ENCODE data around the gene ZCCHC17. TPM values are rescaled to one million over a fixed set of nuclear protein-coding genes. Genes with fewer than 3 reads are reported as not detected.
A peak's percentile ranks its signal among the peaks of the same experiment; 100 is the strongest.

Gene ZCCHC17
- total RNA-seq, 2 experiments from 2014 or later = 30.1 to 33.8 TPM

GRCh38 chr1:31348449-31348848 lies 51.6 kb downstream of the ZCCHC17 start:
- Histone ChIP-seq H2AFZ (ENCODE audit: low read length) (no peak overlapping the region), H3K4me2 (ENCODE audit: low read length) (peak overlapping the region; percentile 42), H3K4me3 (ENCODE audit: low read depth, low read length, poor library complexity, severe bottlenecking) (no peak overlapping the region), H3K27ac (ENCODE audit: low read depth, low read length, poor library complexity, severe bottlenecking) (peak overlapping the region; percentile 36), H3K4me1 (ENCODE audit: insufficient read depth, low read length, poor library complexity, severe bottlenecking) (peaks cover 18% of the 10 kb centered on the region), H3K9me3 (ENCODE audit: low read length) (no peaks in the 10 kb centered on the region), H3K36me3 (ENCODE audit: insufficient read depth, low read length) (peaks cover 57% of the 10 kb centered on the region), H3K9me2 (ENCODE audit: insufficient read depth, low read length) (no peaks in the 10 kb centered on the region), H4K20me1 (ENCODE audit: insufficient read depth, low read length) (no peaks in the 10 kb centered on the region), H3K79me2 (ENCODE audit: insufficient read depth, low read depth, low read length) (no peaks in the 10 kb centered on the region)
- BruUV-seq (replicated peaks) = no TSS peak
- TF ChIP-seq CTCF (conservative IDR thresholded peaks at IDR 0.05; ENCODE audit: low read length) = no peak
- no peak for TF ChIP-seq EZH2phosphoT487 (IDR thresholded peaks at IDR 0.05; ENCODE audit: borderline replicate concordance, low read depth, low read length)
- ChIA-PET CTCF (ENCODE audit: unreplicated experiment) (no interaction called here), POLR2A (interaction anchor here (0.5 to 0.9 kb wide), 2 partner anchors 12 to 1726 kb away, joined by 3 to 6 read pairs; no protein-coding TSS in a partner anchor)
- intact Hi-C loops (cut with micrococcal nuclease; ENCODE audit: unreplicated experiment) = no loop called here
- peak; percentile 76 for DNase-seq (ENCODE audit: low spot score)

GRCh38 chr1:31354283-31354682 lies 57.5 kb downstream of the ZCCHC17 start:
- DNase-seq (ENCODE audit: low spot score) = no peak
- Histone ChIP-seq H4K20me1 (ENCODE audit: insufficient read depth, low read length) (no peaks in the 10 kb centered on the region), H3K27ac (ENCODE audit: low read depth, low read length, poor library complexity, severe bottlenecking) (no peak overlapping the region), H2AFZ (ENCODE audit: low read length) (no peak overlapping the region), H3K36me3 (ENCODE audit: insufficient read depth, low read length) (peaks cover 67% of the 10 kb centered on the region), H3K4me2 (ENCODE audit: low read length) (no peak overlapping the region), H3K9me2 (ENCODE audit: insufficient read depth, low read length) (no peaks in the 10 kb centered on the region), H3K79me2 (ENCODE audit: insufficient read depth, low read depth, low read length) (no peaks in the 10 kb centered on the region), H3K4me3 (ENCODE audit: low read depth, low read length, poor library complexity, severe bottlenecking) (no peak overlapping the region), H3K4me1 (ENCODE audit: insufficient read depth, low read length, poor library complexity, severe bottlenecking) (no peaks in the 10 kb centered on the region), H3K9me3 (ENCODE audit: low read length) (no peaks in the 10 kb centered on the region)
- ChIA-PET POLR2A (no interaction called here), CTCF (ENCODE audit: unreplicated experiment) (no interaction called here)
- intact Hi-C loops (cut with micrococcal nuclease; ENCODE audit: unreplicated experiment) = no loop called here
- no TSS peak for BruUV-seq (replicated peaks)
- TF ChIP-seq CTCF (conservative IDR thresholded peaks at IDR 0.05; ENCODE audit: low read length) = no peak
- TF ChIP-seq EZH2phosphoT487 (IDR thresholded peaks at IDR 0.05; ENCODE audit: borderline replicate concordance, low read depth, low read length) = no peak

- H3K4me2 ChIP-seq (ENCODE audit: low read length) = no peak overlapping the region
- POLR2A ChIA-PET = interaction anchor here (0.6 kb wide), 1 partner anchor 799 kb away, joined by 4 read pairs; no protein-coding TSS in a partner anchor
- H2AFZ ChIP-seq (ENCODE audit: low read length) = no peak overlapping the region
- no peaks in the 10 kb centered on the region for H3K9me2 ChIP-seq (ENCODE audit: insufficient read depth, low read length)
- DNase-seq (ENCODE audit: low spot score) = no peak
- no peak for TF ChIP-seq CTCF (conservative IDR thresholded peaks at IDR 0.05; ENCODE audit: low read length)
- no peak for TF ChIP-seq EZH2phosphoT487 (IDR thresholded peaks at IDR 0.05; ENCODE audit: borderline replicate concordance, low read depth, low read length)
- peaks cover 52% of the 10 kb centered on the region for H3K36me3 ChIP-seq (ENCODE audit: insufficient read depth, low read length)
- no peaks in the 10 kb centered on the region for H3K9me3 ChIP-seq (ENCODE audit: low read length)
- no peak overlapping the region for H3K27ac ChIP-seq (ENCODE audit: low read depth, low read length, poor library complexity, severe bottlenecking)
- no peaks in the 10 kb centered on the region for H4K20me1 ChIP-seq (ENCODE audit: insufficient read depth, low read length)
- no TSS peak for BruUV-seq (replicated peaks)
- H3K4me1 ChIP-seq (ENCODE audit: insufficient read depth, low read length, poor library complexity, severe bottlenecking) = no peaks in the 10 kb centered on the region
- intact Hi-C loops (cut with micrococcal nuclease; ENCODE audit: unreplicated experiment) = no loop called here
- H3K79me2 ChIP-seq (ENCODE audit: insufficient read depth, low read depth, low read length) = no peaks in the 10 kb centered on the region
- no peak overlapping the region for H3K4me3 ChIP-seq (ENCODE audit: low read depth, low read length, poor library complexity, severe bottlenecking)
- CTCF ChIA-PET (ENCODE audit: unreplicated experiment) = no interaction called here
Measured at GRCh38 chr1:31356427-31356826, 59.6 kb downstream of the ZCCHC17 start.

Data from OCI-LY7 (cell line).